ENCODE results near the gene CREBL2.

DNA sequence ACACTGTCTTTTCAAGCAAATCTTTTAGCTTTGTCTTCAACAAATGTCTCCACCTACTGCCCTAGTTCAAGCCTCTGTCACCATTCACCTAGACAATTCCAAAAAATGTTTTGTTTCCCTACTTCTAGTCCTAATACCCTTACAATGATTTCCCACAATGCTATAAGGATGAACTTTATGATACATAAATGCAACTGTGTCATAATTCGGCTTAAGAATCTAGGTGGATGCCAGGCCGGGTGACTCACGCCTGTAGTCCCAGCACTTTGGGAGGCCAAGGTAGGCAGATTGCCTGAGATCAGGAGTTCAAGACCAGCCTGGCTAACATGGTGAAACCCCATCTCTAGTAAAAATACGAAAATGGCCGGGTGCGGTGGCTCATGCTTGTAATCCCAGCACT is 20.7 kb upstream of the CREBL2 start:
- TF ChIP-seq CTCF (IDR thresholded peaks at IDR 0.05) (no peak), ZNF317 (CRISPR knock-in tag; IDR thresholded peaks at IDR 0.05; ENCODE audit: borderline replicate concordance, low read depth) (no peak), CBFB (CRISPR knock-in tag; IDR thresholded peaks at IDR 0.05; ENCODE audit: low read depth) (no peak), MXD4 (CRISPR knock-in tag; IDR thresholded peaks at IDR 0.05; ENCODE audit: borderline replicate concordance) (no peak), ZNF121 (CRISPR knock-in tag; IDR thresholded peaks at IDR 0.05) (no peak), IRF2 (CRISPR knock-in tag; IDR thresholded peaks at IDR 0.05; ENCODE audit: borderline replicate concordance, low read depth) (no peak), ZNF263 (CRISPR knock-in tag; IDR thresholded peaks at IDR 0.05; ENCODE audit: low read depth) (no peak), ATF3 (CRISPR knock-in tag; conservative IDR thresholded peaks at IDR 0.05) (no peak), PRRX2 (CRISPR knock-in tag; IDR thresholded peaks at IDR 0.05) (no peak)
- TF ChIP-seq, protein P1, sequence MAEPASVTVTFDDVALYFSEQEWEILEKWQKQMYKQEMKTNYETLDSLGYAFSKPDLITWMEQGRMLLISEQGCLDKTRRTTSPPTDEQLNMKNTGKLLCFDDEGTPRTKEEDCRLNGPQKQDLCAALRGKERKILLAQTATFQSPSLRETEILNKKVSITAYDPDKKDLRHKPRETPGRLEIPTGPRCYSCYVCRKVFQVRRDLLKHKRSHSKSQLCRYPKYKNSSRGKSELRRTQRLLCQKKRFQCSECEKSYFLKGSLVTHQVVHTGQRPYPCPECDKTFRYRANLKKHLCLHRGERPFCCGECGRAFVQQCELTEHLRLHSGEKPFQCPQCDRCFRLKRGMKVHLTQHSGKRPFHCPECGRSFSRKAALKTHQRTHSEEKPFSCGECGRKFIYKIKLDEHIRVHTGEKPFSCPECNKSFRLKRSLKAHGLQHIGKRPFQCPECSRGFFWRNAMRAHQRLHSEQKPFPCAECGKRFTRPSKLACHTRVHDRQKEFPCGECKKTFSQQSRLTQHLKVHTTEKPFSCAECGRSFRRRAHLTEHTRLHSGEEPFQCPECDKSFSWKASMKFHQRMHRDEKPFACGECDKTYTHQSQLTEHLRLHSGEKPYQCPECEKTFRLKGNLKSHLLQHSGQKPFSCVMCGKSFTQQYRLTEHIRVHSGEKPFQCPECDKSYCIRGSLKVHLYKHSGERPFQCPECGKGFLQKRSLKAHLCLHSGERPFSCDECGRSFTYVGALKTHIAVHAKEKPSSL (CRISPR knock-in tag; conservative IDR thresholded peaks at IDR 0.05): no peak
- TF ChIP-seq, protein P2, sequence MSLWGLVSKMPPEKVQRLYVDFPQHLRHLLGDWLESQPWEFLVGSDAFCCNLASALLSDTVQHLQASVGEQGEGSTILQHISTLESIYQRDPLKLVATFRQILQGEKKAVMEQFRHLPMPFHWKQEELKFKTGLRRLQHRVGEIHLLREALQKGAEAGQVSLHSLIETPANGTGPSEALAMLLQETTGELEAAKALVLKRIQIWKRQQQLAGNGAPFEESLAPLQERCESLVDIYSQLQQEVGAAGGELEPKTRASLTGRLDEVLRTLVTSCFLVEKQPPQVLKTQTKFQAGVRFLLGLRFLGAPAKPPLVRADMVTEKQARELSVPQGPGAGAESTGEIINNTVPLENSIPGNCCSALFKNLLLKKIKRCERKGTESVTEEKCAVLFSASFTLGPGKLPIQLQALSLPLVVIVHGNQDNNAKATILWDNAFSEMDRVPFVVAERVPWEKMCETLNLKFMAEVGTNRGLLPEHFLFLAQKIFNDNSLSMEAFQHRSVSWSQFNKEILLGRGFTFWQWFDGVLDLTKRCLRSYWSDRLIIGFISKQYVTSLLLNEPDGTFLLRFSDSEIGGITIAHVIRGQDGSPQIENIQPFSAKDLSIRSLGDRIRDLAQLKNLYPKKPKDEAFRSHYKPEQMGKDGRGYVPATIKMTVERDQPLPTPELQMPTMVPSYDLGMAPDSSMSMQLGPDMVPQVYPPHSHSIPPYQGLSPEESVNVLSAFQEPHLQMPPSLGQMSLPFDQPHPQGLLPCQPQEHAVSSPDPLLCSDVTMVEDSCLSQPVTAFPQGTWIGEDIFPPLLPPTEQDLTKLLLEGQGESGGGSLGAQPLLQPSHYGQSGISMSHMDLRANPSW (CRISPR knock-in tag; conservative IDR thresholded peaks at IDR 0.05; ENCODE audit: low read depth): no peak
